Measurements from ENCODE around the gene SLC10A7.
A peak's percentile ranks its signal among the peaks of the same experiment; 100 is the strongest.

Gene SLC10A7, protein sequence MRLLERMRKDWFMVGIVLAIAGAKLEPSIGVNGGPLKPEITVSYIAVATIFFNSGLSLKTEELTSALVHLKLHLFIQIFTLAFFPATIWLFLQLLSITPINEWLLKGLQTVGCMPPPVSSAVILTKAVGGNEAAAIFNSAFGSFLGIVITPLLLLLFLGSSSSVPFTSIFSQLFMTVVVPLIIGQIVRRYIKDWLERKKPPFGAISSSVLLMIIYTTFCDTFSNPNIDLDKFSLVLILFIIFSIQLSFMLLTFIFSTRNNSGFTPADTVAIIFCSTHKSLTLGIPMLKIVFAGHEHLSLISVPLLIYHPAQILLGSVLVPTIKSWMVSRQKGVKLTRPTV

DNA sequence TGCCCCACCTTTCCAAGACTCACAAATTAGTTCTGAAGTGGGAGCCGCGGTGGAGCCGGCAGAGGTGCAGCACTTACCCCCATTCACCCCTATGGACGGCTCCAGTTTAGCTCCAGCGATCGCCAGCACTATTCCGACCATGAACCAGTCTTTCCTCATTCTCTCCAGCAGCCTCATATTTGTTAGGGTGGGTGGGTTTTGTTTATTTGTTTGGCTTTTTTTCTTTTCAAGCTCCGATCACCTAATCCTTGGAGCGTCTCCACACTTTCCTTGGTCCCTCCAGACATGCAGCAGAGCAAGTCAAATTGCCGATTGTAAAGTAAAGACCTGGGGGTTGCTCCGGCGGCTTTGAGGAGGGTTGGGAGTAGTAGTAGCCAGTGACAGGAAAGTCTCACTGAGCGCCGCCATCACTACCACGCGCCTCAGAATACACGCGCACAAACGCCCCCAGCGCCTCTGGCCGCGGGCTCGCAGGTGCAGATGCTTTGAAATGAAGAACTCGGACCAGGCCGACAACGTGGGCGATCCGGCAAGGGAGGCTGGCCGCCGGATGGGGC is at the start of gene SLC10A7:
Gene SLC10A7 (minus strand): TSS at position 400 of the 557 bp plus-strand sequence. CDS start 223 bp downstream, at position 177.
- DNase-seq, result peak; percentile 69

DNA sequence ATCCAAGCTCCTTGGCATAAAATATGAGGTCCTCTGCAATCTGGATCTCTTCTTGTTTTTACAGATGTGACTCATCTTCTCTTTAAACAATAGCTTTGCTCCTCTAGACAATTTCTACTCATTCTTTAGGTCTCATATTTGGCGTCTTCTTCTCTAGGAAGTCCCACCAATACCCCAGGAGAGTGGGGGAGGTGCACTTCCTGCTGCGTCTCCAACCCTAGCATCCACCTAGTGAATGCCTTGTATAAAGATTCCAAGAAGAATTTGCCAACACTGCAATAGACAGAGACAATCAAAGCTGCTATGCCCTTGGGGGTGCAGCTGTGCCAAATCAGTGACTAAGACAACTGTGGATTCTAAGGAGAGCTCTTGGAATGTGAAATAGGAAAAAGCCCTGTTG is 45.7 kb upstream of the SLC10A7 start:
- no peak for DNase-seq

DNA sequence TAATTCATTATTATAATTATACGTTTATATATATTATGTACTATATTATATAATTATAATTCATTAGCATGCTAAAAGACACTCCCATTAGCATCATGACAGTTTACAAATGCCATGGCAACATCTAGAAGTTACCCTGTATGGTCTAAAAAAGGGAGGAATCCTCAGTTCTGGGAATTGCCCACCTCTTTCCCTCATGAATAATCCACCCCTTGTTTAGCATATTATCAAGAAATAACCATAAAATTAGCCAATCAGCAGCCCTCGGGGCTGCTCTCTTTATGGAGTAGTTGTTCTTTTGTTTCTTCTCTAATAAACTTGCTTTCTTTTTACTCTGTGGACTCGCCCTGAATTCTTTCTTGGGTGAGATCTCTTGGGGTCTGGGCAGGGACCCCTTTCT is 42.8 kb upstream of the SLC10A7 start:
- no peak for DNase-seq

DNA sequence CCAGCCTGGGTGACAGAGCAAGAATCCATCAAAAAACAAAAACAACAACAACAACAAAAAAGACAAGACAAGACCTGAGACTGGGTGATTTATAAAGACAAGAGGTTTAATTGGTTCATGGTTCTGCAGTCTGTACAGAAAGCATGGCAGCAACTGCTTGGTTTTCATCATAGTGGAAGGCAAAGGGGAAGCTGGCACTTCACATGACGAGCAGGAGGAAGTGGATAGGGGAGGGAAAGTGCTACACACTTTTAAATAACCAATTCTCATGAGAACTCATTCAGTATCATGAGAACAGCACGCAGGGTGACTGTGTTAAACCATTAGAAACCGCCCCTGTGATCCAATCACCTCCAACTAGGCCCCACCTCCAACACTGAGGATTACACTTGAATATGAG is 28.4 kb upstream of the SLC10A7 start:
- peak; percentile 42 for DNase-seq

DNA sequence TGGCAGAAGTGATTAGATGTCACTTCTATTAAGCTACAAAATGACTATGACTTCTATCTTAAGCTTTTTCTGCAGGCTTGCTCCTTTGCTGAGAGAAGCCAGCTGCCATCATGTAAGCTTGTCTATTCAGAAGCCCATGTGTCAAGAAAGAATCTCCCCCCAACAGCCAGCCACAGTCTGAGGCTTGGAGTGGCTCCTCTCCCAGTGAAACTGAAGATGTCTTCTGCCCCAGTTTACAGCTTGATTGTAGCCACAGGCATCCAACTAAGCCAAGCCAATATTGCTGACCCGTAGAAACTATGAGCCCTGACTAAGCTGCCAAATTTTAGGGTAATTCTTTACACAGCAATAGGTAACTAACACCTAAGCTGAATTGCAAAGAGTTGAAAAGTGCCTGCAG is 26.7 kb upstream of the SLC10A7 start:
- DNase-seq, result no peak

DNA sequence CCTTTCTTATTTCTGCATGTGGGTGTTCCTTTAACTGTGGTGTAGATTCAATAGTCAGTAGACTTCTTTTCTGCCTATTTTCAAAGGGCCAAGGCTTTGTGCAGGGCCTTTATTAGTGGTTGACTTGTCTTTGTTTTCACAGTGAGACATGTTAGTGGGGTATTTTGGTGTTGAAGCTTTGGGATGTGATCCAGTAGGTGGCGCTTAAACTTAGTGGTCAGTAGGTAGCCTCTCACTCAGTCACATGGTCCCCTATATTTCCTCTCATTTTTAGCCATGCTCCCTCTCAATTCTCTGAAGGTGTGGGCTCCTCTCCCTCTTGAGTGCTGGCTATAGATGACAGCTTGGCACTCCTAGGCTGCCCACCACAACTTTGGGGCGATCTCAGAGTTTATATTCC is 23.4 kb upstream of the SLC10A7 start:
- peak; percentile 27 for DNase-seq

DNA sequence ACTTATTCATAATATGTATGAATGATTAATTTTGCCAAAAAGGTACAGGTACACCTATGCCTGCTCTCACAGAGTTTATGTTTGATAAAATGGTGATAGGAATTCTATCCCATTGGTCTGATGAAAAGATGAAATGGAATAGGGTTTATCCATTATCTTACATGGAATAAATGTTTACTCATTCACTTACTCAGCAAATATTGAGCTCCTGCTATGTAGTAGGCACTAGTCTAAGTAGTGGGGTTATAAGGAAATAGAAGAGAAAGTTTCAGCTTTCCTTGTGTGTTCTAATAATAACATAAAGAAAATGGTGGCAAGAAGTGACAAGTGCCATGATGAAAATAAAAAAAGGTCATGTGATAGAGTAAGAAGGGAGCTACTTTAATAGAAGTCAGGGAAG is 12.4 kb upstream of the SLC10A7 start:
- DNase-seq, result no peak

DNA sequence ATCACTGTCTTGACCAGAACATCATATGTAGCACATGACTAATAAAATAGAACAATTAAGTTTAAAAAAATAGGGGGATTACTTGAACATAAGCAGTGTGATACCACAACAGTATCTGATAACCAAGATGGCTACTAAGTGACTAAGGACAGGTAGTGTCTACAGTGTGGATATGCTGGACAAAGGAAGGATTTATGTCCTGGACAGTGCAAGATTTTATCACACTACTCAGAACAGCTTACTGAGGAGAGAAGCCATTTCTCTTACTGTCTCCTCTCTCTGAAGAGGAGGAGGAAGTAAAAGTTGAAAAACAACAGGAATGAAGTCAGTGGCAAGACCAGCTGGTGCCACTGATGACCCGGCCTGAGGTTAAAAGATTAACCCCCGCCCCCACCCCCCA is 4.0 kb upstream of the SLC10A7 start:
- no peak for DNase-seq

DNA sequence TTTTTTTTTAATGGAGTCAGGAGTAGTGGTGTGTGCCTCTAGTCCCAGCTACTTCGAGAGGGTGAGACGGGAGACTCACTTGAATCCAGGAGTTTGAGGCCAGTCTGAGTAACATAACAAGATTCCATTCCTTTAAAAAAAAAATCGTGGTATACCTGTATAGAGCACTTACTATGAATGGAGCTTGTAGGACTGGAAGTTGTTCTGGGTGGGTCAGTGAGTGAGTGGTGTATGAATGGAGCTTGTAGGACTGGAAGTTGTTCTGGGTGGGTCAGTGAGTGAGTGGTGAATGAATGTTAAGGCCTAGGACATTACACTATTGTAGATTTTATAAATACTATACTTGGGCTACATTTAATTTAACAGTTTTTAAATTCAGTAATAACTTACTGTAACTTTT is 2.9 kb upstream of the SLC10A7 start:
- DNase-seq, result no peak

DNA sequence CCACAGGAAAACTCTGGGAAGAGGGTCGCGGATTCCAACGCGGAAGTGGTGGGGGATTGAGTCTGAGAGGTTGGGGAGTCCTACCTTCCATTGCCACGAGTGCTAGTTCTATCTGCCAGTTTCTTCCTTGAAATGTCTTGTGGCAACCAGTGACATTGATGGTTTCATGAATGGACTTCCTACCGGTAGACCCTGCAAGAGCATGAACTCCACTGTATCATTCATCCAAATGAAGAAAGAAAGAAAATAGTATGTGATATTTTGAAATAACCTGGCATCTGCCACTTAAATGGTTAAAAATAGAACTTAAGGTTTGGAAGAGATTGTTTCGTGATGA is 1.1 kb upstream of the SLC10A7 start:
- DNase-seq, result no peak

DNA sequence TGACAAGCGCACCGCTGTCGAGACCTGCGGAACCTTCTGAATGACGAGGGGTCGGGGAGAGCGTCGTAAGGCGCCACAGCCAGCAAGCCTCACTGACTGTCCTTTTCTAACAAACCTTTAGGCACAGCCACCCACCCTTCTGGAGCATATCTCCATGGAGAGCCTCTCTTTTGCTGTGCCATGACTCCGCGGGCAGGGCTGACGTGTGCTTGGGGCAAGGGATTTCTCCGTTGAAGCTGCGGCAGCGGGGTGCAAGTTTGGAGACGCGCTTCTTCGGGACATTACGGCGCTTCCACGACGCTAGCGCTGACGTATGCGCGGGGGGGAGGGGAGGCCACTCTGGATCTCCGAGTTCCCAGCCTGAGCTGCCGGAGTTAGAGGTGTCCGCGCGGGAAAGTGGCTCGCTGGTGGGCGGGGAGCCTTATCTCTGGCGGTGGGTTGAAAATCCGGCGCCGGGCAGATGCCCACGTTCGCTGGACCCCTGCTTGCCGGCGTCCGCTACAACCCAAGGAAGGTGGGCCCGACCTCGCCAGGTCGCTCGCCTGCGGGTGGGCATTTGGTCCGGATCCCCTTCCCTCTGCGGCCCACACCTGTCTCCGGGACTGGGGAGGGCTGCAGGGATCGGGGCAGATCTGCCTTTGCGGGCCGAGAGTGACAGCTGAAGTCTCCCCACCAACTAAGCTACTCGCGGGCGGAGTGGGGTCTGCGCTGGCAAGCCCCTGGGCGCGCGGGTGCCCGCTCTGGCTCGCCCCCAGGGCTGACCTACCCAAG is 543 bp upstream of the SLC10A7 start:
- peak; percentile 89 for DNase-seq

DNA sequence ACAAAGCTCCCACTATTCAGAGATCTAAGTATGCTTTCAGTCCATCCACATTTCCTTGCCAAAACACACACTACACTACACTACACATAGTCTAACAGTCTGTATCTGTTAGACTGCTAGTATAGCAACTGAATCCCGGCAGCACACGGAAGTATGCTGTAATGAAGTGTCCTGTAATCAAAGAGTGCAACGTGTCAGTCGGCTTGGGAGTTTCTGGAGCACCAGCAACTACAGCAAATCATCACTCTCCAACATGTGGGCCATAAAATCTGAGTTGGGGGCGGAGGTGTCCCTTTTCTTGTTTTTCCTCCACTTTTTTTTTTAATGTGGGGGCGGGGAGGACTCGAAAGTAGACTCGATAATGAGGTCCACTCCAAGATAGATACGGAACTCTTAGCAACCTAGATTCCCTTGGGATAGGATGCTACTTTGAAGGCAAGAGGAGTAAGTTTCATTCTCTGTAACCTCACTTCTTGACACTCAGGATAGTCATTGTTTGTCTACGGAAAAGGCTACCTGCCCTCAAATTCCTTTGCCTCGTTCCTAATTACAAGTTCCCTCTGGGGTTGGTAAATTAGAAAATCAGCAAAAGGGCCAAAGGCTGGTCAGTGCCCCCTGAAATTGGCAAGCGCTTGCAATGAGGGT is 722 bp downstream of the SLC10A7 start:
- peak; percentile 71 for DNase-seq

DNA sequence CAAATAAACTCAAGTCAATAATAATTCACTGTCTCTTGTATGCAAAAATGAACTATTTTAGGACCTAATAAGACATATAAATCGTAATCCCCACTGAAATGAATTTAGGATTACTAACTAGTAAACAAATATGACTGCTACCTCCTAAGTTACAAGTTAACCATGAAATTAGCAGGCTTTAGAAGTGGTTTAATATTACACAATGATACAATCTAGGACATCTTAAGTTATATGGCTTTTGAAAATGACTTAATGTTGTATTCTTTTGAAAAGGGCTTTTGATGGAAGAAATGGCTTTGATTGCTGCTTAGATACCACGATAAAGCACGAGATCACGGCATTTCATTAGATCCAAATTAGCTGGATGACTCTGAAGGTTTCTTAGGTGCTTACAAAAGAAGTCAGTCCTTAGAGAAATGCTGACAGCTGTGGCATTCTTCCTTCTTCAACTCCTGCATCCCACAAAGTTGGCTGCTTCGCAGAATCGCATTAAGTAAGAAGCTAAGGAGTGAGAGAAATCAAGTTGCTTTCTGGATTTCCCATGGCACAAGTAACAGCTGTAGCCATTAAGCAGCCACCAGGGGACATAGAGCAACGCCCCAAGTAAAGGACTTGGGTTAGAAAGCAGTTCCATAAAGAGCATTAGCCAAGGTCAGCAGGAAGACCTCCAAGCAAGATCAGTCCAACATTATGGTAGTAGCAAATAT is 6.9 kb downstream of the SLC10A7 start:
- DNase-seq, result no peak

DNA sequence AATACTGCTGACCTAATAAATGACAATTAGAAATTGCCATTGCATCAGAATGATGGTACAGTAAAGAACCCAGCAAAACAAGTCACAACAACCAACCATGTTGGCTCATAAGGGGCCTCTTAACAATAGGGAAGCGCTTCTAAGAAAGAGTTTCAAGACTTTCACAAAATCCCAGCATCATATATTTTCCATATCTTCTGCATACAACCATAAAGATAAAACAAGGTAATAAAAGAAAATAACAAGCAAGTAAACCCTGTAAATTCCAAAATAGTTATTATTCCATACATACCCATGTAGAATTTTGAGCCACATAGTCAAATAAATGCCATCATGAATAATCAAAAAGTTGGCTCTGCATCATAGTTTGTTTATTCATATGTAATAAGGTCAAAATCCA is 8.2 kb downstream of the SLC10A7 start:
- no peak for DNase-seq

DNA sequence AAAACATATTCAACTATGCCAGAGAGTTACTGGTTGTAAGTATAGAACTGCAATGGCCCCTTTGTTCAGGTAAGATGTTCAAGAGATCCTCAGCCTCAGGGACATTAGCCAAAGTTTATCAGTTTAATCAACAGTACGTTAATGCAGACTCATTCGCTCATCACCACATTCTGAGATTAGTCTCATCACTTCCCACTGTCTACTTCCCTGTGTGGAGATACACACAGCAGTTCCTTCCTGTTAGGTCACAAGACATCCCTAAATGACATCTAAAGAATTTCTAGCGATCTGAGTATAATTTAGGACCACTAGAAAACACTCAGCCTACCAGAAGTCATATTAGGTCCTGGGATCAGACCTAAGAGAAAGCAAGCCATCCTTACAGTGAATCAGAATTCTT is 10.4 kb downstream of the SLC10A7 start:
- peak; percentile 46 for DNase-seq

DNA sequence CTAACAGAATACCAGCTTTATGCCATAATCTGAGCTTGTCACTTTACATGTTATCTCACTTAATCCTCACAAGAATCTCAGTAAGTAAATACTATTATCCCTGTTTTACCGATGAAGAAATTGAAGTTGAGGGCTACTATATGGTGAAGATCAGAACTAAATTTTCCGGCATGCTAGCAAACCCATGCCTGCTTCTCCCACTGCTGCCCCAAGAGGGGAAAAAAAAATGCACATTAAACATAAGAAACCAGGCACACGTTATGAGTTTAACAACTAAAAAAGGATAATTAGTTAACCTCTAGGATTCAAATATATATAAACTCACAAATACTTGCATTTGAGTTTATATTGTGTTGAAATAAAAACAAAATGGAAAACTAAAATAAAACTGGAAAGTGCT is 10.8 kb downstream of the SLC10A7 start:
- no peak for DNase-seq

DNA sequence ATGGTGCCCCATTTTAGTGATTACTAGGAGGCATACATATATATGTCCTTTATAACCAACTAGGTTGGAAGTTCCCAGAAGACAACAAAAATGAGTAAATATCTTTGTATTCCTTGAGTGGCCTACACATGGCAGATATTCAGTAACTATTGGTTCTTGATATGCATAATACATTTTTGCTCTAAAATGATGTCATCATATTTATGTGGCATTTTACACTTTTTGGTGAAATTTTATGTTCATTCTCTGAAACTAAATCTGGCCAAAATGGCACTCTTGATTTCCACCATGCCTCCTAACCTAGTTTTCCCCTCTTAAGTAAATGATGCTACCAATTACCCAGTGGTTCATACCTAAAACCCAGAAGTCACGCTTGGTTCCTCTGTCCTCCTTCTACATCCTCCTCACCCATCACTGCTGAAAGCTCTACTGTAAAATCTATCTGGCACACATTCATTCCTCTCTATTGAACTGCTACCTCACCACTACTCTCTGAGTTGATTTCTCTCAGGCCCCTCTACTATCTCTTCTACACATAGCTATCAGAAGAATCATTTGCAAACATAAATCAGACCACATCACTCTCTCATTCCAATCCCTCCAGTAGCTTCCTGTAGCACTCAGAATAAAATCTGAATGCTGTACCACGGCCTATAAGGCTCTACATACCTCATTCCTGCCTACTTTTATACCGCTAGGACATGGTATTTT is 13.4 kb downstream of the SLC10A7 start:
- no peak for DNase-seq

DNA sequence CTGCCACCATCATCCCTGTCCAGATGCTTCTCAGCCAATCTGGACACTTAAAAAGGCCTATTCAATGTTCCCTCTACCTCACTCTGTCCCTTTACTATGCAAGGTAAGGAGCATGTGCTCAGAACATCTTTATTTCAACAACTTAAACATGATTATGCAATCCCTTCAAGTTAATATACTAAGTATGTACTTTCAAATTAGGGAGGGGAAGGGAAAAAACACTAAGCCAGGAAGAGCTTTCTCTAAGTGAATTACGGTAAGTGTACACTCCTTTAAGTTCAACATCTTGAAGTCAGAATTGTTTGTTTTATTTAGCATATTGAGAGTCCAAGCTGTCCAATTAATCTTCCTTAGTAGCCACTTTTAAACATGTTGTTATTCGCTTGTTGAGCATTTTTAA is 14.1 kb downstream of the SLC10A7 start:
- no peak for DNase-seq

DNA sequence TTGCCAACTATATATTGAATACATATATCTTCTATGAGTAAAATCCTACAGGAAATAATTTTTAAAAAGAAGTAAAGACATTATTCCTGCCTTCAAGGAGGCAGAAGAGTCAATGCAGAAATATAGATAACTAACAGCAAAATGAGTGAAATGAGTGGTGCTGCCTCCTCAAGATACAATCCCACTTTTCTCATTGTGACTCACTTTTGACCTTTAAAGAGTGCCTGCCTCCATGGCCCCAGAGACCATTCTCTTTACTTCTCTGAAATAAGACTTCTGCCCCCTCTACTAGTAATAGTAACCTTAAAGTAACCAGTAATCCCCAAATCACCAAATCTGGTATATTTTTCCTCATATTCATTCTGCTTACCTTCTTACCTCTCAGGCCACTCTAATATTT is 15.5 kb downstream of the SLC10A7 start:
- no peak for DNase-seq

DNA sequence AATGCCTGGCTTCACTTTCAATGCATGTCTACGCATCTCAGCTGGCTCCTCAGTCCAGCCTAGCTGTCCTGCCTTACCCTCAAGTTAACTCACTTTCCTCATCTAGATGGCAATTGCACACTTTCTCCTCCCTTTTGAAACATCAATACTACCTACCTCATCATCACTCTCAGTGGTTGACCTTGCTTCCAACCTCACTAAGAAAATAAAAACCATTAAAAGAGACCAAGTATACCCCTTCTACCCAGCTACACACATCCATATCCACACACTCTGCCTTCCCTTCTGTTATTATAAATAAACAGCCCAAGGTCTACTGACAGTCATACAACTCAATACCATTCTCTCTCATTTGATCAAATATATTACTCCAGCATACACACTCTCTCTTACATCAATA is 21.5 kb downstream of the SLC10A7 start:
- no peak for DNase-seq

DNA sequence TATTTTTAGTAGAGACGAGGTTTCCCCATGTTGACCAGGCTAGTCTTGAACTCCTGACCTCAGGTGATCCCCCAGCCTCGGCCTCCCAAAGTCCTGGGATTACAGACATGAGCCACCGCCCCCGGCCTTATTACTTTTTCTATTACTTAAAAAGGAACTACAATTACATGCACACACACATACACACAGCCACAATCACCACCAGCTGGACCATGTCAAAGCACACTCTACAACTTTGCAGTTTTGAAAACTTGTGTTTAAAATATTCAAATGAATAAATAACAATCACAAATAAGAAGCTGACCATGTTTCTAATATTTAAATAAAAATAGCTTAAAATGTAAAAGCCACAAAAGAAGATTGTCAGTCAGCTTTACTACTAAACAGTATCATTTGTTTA is 23.4 kb downstream of the SLC10A7 start:
- no peak for DNase-seq

DNA sequence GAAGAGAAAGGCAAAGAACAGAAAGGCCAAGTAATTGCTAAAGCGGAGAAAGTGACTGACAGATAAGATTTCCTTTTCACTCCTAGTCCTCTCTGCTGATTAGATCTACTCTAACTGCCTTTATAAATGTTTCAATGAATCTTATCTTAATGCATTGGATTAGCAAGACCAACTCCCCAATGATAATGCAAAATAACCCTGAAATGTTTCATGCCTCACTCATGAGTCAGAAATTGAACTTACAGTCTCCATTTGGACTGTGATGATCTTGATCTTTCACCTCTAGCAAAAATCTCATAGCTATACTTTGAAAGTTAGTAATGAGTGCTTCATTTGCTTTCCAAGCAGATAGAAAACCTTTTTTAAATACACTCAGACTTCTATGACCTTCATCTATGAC is 26.5 kb downstream of the SLC10A7 start:
- no peak for DNase-seq

DNA sequence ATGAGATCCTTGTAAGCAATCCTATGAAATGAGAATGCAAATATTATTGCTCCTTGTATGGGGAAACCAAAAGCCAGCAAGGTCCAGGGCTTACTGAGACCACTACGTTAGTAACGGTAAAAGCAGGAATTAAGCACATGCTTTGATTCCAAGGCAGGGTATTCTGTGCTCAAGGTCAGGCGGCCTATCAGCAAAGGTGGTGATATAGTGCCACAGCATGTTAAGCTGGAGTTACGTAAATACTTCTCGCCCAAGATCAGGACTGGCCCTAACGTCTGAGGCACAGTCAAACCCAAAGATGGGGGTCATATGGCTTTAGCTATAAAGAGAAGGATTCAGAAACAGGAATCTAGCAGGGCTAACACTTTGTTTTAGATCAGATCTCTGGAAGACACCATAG is 27.6 kb downstream of the SLC10A7 start:
- DNase-seq, result no peak
